Parathyroid adenoma (tissue), 2 donors: ENCODE data around the gene CHFR.
"Not testable (repeated sequence)": the region's sequence is repeated elsewhere in the genome, so short reads cannot be mapped to it uniquely, and the experiment has no call there.

Experiments
- H2AFZ ChIP-seq: fragments of 300-600 bp; sonication (generic); one replicate; pipeline ENCODE4 v1.7.0; 2017; ENCODE audit warnings: antibody characterized with exemption, mild to moderate bottlenecking
- H3K27ac ChIP-seq: fragments of 300-600 bp; sonication (generic); one replicate; pipeline ENCODE4 v1.7.0; 2017
- H3K27me3 ChIP-seq: fragments of 300-600 bp; sonication (generic); one replicate; pipeline ENCODE4 v1.7.0; 2017; ENCODE audit warnings: low read length; ENCODE audit not compliant: control insufficient read depth, insufficient read depth
- H3K36me3 ChIP-seq: fragments of 300-600 bp; sonication (generic); one replicate; pipeline ENCODE4 v1.7.0; 2017; ENCODE audit warnings: low read length; ENCODE audit not compliant: control insufficient read depth, insufficient read depth
- H3K4me1 ChIP-seq: fragments of 300-600 bp; sonication (generic); one replicate; pipeline ENCODE4 v1.7.0; 2017; ENCODE audit warnings: control low read depth
- H3K4me2 ChIP-seq: fragments of 300-600 bp; sonication (generic); one replicate; pipeline ENCODE4 v1.7.0; 2017; ENCODE audit warnings: low read length
- H3K4me3 ChIP-seq: fragments of 300-600 bp; sonication (generic); one replicate; pipeline ENCODE4 v1.7.0; 2017; ENCODE audit warnings: low read depth, low read length
- H3K79me2 ChIP-seq: fragments of 300-600 bp; sonication (generic); one replicate; pipeline ENCODE4 v1.7.0; 2017; ENCODE audit warnings: control low read depth
- H3K9ac ChIP-seq: fragments of 300-600 bp; sonication (generic); one replicate; pipeline ENCODE4 v1.7.0; 2017; ENCODE audit warnings: mild to moderate bottlenecking
- H3K9me3 ChIP-seq: fragments of 300-600 bp; sonication (generic); one replicate; pipeline ENCODE4 v1.7.0; 2017; ENCODE audit warnings: low read length; ENCODE audit not compliant: control insufficient read depth
- TF ChIP-seq, protein P1 (sequence below): fragments of 300-600 bp; sonication (generic); IDR thresholded peaks from one replicate; pipeline ENCODE4 v1.7.0; 2017; ENCODE audit warnings: antibody characterized with exemption, mild to moderate bottlenecking
- donor health status: primary hyperparathyroidism.

Gene CHFR

DNA sequence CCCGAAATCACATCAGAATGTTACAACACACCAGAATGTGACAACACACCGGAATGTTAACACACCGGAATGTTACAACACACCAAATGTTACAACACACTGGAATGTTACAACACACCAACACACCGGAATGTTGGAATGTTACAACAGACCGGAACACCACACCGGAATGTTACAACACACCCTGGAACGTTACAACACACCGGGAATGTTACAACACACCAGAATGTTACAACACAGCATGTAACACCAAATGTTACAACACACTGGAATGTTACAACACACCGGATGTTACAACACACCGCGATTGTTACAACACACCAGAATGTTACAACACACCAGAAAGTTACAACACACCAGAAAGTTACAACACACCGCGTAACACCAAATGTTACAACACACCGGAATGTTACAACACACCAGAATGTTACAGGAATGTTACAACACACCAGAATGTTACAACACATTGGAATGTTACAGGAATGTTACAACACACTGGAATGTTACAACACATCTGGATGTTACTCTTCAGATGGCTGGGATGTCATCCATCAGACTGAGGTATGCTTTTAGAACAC is 21.1 kb downstream of the CHFR start:
- Histone ChIP-seq H3K4me2 (no peak overlapping the region), H3K27ac (no peak overlapping the region), H3K36me3 (no peaks in the 10 kb centered on the region), H3K9ac (no peak overlapping the region), H3K9me3 (no peaks in the 10 kb centered on the region), H2AFZ (no peak overlapping the region), H3K4me1 (no peaks in the 10 kb centered on the region), H3K79me2 (no peaks in the 10 kb centered on the region), H3K27me3 (no peaks in the 10 kb centered on the region), H3K4me3 (no peak overlapping the region)
- TF ChIP-seq, protein P1, sequence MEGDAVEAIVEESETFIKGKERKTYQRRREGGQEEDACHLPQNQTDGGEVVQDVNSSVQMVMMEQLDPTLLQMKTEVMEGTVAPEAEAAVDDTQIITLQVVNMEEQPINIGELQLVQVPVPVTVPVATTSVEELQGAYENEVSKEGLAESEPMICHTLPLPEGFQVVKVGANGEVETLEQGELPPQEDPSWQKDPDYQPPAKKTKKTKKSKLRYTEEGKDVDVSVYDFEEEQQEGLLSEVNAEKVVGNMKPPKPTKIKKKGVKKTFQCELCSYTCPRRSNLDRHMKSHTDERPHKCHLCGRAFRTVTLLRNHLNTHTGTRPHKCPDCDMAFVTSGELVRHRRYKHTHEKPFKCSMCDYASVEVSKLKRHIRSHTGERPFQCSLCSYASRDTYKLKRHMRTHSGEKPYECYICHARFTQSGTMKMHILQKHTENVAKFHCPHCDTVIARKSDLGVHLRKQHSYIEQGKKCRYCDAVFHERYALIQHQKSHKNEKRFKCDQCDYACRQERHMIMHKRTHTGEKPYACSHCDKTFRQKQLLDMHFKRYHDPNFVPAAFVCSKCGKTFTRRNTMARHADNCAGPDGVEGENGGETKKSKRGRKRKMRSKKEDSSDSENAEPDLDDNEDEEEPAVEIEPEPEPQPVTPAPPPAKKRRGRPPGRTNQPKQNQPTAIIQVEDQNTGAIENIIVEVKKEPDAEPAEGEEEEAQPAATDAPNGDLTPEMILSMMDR, result no peak

- H3K4me3 ChIP-seq, result no peak overlapping the region
- no peaks in the 10 kb centered on the region for H3K36me3 ChIP-seq
- no peaks in the 10 kb centered on the region for H3K27me3 ChIP-seq
- TF ChIP-seq, protein P1, result no peak
- no peak overlapping the region for H3K27ac ChIP-seq
- H2AFZ ChIP-seq, result no peak overlapping the region
- H3K9me3 ChIP-seq, result no peaks in the 10 kb centered on the region
- H3K4me1 ChIP-seq, result no peaks in the 10 kb centered on the region
- H3K9ac ChIP-seq, result no peak overlapping the region
- H3K4me2 ChIP-seq, result no peak overlapping the region
- no peaks in the 10 kb centered on the region for H3K79me2 ChIP-seq
Measured at GRCh38 chr12:132861558-132861957, 25.8 kb downstream of the CHFR start.

GRCh38 chr12:132858718-132859266 is 28.6 kb downstream of the CHFR start:
- H2AFZ ChIP-seq, result no peak overlapping the region
- H3K4me2 ChIP-seq, result no peak overlapping the region
- H3K27me3 ChIP-seq, result no peaks in the 10 kb centered on the region
- no peaks in the 10 kb centered on the region for H3K9me3 ChIP-seq
- no peaks in the 10 kb centered on the region for H3K36me3 ChIP-seq
- H3K4me1 ChIP-seq, result no peaks in the 10 kb centered on the region
- no peak overlapping the region for H3K9ac ChIP-seq
- no peak overlapping the region for H3K27ac ChIP-seq
- no peak overlapping the region for H3K4me3 ChIP-seq
- no peaks in the 10 kb centered on the region for H3K79me2 ChIP-seq
- TF ChIP-seq, protein P1, result no peak

DNA sequence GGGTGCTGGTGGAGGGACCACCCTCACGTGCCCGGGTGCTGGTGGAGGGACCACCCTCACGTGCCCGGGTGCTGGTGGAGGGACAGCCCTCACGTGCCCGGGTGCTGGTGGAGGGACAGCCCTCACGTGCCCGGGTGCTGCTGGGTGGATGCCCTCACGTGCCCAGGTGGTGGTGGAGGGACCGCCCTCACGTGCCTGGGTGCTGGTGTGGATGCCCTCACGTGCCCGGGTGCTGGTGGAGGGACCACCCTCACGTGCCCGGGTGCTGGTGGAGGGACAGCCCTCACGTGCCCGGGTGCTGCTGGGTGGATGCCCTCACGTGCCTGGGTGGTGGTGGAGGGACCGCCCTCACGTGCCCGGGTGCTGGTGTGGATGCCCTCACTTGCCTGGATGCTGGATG is 30.4 kb downstream of the CHFR start:
- not testable (repeated sequence) for H3K79me2 ChIP-seq, H3K27me3 ChIP-seq, H3K9me3 ChIP-seq, H3K27ac ChIP-seq, H2AFZ ChIP-seq, H3K9ac ChIP-seq, H3K36me3 ChIP-seq, H3K4me2 ChIP-seq, H3K4me3 ChIP-seq, H3K4me1 ChIP-seq

GRCh38 chr12:132856581-132856980 is 30.8 kb downstream of the CHFR start:
- TF ChIP-seq, protein P1, result no peak
- Histone ChIP-seq H3K4me1 (no peaks in the 10 kb centered on the region), H3K79me2 (peaks cover 3% of the 10 kb centered on the region), H2AFZ (no peak overlapping the region), H3K27ac (no peak overlapping the region), H3K36me3 (no peaks in the 10 kb centered on the region), H3K4me2 (no peak overlapping the region), H3K27me3 (no peaks in the 10 kb centered on the region), H3K4me3 (no peak overlapping the region), H3K9me3 (no peaks in the 10 kb centered on the region), H3K9ac (no peak overlapping the region)

GRCh38 chr12:132855211-132855610 is 32.2 kb downstream of the CHFR start:
- H3K4me1 ChIP-seq, H3K27ac ChIP-seq, H3K79me2 ChIP-seq, H3K36me3 ChIP-seq, H3K27me3 ChIP-seq, H3K9me3 ChIP-seq, H3K4me2 ChIP-seq, H3K9ac ChIP-seq, H3K4me3 ChIP-seq, H2AFZ ChIP-seq: not testable (repeated sequence)
